Hematopoietic multipotent progenitor cell treated with erythropoietin and hydrocortisone succinate and interleukin-3 and kit ligand, for 6 days (in vitro differentiated cells): Measurements from ENCODE around the gene IL5.
A peak's percentile ranks its signal among the peaks of the same experiment; 100 is the strongest.
"Not testable (repeated sequence)": the region's sequence is repeated elsewhere in the genome, so short reads cannot be mapped to it uniquely, and the experiment has no call there.

ENCODE experiments used
- DNase-seq: peaks from one replicate; pipeline ENCODE4 v3.0.0-alpha.2; 2015

IL5 gene

DNA sequence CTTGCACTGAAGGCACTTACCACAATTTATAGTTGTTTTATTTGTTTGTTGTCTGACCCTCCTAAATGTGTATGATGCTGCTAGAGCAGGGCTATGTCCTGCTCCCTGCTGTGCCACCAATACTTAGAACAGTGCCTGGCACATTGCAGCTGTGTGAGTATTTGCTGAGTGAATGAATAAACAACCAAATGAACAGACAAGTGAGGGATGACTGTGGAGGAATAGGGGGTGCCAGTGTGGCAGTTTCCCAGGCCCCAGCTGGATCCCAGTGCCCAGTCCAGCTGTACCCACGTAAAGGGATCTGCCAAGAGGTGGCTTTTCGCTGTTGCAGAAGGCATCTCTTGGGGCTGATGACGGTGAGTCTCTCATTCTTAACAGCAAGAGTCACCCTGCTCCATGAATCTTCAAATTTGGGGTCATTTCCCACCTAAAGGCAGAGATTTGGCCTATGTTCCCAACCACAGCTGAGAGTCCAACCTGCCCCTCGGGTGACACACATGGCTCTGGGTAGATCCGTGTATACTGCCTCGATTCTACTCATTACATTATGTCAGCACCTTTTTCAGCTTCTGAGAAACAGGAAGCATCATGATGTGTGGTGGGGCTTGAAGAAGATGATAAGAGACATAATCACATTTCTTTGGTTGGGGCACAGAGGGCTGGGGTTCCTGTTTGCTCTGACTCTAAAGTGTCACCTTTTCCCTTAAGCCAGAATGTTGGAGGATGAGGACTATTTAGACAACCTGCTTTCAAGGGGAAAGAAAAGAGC, 14.3 kb downstream of the IL5 start:
- DNase-seq, result peak; percentile 75

DNA sequence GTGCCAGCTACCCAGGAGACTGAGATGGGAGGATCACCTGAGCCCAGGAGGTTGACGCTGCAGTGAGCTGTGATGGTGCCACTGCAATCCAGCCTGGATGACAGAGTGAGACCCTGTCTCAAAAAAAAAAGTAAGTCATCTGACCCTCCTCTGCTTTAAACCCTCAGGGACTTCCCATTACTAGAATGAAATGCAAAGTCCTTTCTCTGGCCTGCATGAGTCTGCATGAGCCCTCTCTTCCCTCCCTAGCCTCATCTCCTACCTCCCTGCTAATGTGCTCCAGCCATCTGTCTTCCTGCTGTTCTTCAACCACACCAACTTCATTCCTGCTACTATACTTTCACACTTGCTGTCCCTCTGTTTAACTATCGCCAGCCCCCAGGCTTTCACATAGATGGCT, 15.3 kb downstream of the IL5 start:
- no peak for DNase-seq

DNA sequence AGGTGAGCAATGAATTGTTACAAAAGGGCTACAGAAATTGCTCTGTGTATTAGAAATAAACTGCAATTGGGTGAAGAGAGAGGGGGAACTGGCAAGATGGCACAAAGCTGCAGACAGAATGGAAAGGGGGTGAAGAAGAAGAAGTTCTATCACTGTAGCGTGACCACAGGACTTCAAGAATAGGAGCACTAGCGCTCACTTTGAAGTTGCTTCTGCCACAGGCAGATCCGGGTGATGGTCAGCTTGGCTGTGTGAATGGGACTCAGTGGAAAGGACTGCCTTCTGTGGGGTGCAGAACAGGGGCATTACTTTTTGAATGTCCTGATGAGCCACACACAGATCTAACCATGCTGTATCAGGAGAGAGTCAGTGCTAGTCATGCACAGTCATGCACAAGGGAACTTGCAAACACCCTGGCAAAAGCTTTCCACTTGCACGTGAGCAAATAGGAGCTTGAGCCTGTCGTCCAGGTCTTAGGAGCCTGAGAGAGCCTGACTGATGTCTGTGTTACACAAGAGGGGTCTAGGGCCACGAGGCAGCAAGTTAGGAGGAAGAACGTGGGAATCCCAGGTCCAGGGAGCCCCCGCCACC, 16.3 kb downstream of the IL5 start:
- DNase-seq, result peak; percentile 48

DNA sequence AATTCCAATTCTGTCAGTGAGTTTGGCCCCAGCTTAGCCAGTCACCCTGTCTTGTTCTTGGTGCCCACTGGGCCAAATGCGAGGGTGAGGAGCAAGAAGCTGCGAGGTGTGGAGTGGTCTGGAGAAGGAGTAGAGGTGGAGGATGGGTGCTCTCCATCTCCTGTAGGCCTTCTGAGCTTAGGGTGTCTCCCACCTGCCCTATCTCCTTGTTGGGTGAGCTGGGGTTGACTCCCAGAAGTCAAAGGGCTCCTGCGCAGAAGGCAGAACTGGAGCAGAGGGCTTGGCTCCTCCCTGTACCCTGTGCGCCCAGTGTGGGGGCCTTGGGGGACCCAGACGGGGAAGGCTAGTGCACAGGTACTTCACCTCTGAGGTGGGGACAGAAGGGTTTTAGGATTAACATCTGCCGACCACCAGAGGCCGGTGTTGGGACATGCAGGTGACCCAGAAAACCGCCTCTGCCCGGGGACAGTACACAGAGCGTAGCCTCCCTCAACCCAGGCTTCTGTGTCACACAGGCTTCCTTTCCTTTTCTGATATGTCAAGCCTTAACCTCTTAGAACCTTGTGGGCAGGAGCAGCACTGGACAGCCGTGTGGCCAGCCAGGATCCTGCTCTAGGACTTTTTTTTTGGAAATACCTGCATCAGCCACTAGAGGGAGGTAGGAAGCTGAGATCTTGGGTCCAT, 16.9 kb downstream of the IL5 start:
- DNase-seq, result peak; percentile 83

DNA sequence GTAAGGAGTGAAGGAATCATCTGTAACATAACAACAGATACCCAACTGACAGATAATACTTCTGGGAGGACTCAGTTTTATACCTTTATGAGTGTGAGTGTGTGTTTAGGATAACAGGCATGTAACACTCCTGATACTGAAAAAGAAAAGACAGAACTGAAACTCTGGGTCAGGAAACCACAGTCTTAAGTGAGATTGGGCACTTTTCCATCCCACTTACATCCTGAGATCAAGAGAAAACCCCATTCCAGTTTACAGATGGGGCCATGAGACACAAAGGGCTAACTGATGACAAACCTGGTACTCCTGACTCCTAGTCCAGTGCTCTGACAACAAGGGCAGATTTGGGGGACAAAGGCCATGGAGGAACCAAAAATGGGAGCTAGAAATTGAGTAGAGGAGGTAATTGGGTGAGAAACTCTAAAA, 18.0 kb downstream of the IL5 start:
- DNase-seq, result no peak

DNA sequence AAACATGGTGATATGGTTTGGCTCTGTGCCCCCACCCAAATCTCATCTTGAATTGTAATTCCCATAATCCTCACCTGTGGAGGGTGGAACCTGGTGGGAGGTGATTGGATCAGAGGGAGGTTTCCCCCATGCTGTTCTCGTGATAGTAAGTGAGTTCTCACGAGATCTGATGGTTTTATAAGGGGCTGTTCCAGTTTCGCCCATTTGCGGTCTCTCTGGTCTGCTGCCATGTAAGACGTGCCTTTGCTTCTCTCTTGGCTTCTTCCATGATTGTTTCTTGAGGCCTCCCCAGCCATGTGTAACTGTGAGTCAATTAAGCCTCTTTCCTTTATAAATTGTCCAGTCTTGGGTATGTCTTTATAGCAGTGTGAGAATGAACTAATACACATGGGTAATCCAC, 18.4 kb downstream of the IL5 start:
- not testable (repeated sequence) for DNase-seq

DNA sequence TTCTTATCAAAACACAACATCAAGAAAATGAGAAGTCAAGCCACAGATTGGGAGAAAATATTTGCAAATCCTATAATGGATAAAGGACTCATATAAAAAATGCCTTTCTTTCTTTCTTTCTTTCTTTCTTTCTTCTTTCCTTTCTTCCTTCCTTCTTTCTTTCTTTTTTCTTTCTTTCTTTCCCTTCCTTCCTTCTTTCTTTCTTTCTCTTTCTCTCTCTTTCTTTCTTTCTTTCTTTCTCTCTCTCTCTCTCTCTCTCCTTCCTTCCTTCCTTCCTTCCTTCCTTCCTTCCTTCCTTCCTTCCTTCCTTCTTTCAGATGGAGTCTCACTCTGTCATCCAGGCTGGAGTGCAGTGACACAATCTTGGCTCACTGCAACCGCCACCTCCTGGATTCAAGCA, 21.3 kb downstream of the IL5 start:
- DNase-seq, result not testable (repeated sequence)

DNA sequence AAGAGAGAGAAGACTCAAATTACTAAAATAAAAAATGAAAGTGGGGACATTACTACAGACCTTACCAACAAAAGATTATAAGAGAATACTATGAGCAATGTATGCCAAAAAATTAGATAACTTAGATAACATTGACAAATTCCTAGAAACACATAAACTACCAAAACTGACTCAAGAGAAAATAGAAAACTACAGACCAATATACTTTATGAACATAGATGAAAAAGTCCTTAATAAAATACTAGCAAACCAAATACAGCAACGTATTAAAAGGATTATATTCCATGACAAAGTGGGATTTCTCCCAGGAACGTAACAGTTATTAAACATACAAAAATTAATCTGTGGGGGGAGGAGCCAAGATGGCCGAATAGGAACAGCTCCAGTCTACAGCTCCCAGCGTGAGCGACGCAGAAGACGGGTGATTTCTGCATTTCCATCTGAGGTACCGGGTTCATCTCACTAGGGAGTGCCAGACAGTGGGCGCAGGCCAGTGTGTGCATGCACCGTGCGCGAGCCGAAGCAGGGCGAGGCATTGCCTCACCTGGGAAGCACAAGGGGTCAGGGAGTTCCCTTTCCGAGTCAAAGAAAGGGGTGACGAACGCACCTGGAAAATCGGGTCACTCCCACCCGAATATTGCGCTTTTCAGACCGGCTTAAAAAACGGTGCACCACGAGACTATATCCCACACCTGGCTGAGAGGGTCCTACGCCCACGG, 29.5 kb downstream of the IL5 start:
- DNase-seq, result not testable (repeated sequence)

DNA sequence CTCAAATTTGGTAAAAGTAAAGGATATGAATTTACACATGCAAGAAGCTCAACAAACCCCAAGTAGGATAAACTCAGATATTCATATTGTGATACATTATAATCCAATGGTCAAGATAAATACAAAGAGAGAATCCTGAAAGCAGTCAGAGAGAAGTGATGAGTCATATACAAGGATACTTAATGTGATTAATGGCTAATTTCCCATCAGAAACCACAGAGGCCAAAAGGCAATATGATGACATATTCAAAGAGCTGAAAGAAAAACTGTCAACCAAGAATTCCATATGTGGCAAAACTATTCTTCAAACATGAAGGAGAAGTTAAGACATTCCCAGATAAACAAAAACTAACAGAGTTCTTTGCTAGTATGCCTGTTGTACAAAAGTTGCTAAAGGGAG, 33.2 kb downstream of the IL5 start:
- DNase-seq, result no peak

DNA sequence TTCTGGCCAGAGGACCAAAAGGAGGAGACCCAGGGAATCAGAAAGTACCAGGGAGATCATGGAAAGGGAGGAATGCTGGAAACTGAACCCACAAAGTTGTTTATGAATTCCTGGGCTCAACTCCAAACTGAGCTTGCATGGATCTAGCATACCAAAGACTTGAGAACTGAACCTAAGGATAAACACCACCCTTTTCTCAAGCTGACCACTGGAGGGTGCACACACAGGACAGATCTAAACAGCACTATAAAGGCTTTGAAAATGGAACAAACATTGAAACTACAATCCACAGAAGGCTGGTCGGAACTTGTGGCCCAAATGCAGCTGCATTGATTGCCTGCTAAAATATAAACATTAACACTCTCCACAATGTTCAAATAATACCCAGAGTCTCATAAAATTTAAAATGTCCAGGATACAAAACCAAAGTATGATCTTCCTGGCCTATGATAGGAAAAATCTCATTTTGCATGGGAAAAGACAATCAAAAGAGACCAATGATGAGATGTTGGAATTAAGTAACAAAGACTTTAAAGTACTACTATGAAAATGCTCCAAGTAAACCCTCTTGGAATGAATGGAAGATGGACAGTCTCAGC, 37.1 kb downstream of the IL5 start:
- peak; percentile 75 for DNase-seq

DNA sequence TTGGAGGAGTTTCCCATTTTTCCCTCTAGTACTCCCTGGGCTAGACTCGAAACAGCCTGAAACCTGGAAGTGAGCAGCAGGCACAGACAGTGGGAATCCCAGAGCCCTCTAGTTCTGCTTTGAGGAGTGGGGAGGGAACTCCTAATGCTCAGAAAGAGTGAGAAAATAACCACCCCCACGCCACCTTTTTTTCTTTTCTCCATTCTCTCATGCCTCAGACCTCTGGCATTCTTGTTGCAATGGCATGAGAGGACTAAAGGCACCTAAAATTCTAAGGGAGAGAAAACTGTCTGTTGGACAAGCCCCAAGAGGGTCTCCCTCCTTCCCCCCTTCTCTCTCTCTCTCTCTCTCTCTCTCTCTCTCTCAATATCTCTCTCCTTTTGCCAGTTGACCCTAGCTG, 37.7 kb downstream of the IL5 start:
- no peak for DNase-seq

DNA sequence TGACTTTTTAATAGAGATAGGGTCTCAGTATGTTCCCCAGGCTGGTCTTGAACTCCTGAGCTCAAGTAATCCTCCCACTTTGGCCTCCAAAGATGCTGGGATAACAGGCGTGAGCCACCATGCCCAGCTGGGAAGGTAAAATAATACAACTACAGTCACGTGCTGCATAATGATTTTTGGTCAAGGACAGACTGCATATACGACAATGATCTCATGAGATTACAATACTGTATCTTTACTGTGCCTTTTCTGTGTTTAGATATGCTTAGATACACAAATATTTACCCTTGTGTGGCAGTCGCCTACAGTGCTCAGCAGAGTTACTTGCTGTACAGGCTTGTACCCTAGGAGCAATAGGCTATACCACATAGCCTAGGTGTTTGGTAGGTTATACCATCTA, 38.6 kb downstream of the IL5 start:
- no peak for DNase-seq

DNA sequence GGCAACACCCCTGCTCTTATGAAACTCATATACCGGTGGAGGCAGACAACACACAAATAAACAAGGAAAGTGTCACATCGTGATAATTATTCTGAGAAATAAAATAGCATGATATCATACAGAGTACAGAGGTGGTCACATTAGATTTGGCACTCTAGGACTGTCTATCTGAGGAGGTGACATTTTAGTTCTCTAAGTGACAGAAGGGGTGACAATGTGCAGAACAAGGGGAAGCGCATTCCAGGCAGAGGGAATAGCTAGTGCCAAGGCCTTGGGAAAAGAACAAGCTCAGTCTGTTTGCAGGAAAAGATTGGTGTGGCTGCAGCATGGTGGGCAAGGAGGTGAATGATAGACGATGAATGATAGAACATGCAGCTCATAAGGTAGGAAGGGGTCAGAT, 40.1 kb downstream of the IL5 start:
- DNase-seq, result no peak

DNA sequence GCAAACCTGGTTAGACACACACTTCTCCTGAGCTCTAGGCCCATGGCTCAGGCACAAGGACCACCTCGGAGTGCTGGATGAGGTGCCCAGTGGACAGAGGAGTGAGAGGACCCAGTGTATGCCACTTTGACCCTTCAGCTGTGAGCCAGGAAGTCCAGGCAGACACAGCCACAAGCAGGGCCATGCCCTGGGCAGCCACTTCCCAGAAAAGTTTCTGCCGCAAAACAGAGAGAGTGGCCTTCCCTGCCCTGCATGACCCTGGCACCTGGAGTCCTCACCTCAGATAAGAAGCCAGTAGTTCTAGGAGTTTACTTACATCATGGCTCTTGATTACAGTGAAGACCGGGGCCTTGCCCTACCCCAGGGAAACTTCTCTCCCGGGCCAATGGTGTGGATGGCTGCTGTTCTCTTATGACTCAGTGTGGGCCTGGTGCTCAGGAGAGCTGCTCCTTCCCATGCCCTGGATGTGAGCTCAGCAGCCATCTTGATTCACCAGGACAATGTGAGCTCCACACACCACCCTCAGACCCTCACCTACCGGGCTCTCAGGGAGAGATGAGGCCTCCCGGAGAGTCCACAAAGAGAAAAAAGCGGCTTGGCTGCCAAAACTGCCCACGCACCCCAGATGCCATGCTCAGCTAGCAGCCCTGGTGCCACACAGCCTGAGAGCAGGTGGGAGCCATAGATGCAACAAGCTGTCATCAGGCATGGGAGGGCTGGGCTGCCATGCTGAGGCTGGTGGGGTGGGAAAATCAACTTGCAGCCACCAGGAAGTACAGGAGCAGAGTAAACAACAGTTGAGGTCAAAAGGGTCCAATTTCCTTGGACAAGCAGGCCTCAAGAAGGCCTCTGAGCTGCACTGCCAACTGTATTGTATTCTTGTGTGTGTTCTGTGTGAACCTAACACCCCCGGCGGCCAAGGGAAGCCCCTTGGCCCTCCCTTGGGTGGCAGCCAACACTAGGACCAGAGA, 41.1 kb downstream of the IL5 start:
- DNase-seq, result no peak

DNA sequence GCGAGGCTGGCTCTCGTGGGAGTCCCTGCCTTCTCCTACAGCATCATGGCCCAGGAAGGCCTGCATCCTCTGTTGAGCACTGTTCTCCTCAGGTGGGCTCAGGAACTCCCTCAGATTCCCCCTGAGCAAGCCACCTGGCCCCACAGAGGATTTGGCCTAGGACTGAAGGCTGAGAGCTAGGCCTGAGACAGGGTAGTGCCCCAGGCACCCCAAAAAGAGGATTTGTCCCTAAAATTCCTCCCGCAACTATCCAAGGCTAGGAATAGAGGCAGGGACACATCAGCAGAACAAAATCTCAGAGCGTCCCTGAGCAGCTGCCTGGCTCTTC, 41.7 kb downstream of the IL5 start:
- no peak for DNase-seq

DNA sequence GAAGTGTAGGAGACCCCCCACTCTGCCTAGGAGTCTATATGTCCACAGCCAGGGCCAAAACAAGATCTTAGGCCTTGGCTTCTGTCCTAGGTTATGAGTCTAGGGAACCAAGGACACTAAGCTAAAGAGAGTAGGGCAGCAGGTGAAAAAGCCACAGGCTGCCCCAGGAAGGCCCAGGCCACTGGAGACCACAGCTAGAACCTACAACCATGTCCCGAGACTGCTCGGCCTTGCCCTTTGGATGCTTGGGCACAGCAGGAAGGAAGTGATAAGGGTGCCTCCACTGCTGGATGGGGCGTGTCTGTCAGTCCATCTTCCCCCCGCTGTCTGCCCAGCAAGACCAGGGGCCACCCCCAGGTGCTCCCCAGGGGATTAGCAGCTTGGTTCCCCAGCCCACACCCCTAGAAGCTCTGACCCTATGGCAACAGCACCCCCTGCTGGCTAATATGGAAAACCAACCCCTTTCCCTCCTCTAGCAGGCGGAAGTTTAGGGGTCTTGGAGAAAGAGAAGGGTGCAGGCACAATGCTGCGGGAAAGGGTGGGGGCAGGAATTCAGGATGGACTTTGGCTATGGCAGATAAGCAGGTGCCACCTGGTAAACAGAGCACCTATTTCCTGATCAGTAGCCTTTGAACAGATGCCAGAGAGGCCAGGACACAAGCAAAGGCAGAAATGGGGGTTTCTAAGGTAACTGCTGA, 42.2 kb downstream of the IL5 start:
- peak; percentile 94 for DNase-seq

DNA sequence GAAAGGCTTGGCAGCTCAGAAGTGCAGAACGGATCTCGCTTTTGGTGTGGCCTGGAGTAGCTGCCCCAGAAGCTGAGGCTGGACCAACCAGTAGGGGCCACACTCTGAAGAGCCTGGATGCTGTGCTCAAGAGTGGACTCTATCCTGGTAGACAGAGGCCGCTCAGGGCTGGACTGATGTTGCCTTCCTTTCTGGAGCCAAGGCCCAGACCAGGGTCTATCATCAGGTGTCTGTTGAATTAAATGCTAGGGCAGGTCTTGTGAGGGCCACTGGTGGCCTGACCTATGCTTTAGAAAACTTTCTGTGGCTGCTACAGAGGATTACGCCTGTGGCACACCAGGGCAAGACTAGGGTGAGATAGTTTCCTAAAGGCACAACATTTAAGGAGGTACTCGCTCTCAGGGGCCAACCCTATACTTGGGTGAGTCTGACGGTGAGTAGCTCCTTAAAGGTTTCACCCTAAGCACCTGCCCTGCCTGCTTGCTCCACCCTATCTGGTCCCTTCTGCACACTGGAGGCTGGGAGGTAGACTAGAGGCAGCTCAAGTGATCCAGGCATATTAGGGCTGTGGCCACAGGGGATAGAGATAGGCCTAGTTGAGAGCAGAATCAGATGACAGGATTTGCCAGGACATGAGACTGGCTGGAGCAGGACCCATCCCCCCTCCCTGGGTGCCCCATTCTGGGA, 42.9 kb downstream of the IL5 start:
- DNase-seq, result no peak

DNA sequence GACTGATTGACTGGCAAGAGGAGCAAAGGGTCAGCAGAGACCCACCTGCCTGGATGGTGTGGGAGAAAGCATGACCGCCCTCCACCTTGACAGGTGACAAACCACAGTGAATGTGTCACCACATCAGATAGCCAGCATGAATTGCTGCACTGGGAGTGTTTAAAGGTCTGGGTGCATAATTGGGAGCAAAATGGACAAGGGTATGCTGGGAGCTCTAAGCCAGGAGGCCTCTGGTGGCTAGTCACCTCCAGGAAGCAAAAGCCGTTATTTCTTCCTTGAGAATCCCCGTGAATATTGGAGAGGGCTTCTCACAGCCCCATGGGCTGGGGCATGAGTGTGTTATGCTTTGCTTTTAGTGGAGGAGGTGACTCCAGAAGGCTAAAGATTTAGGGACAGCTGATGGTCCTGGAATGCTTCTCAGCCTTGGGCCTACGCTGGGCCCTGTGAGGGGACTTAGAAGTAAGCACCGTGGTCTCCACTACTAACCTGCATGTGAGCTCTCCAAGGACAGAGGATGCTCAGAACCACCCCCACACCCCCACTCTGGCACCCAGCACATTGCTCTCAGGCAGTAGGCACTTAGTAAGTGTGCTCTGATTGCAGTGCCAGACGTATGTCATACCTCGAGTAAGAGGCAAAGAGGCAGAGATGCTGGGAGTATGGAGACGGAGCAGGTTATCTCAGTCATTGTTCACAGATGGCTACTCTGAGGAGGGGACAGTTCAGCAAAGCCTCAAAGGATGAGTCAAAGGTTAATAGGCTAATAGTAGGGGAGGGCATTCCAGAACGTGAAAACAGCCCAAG, 43.7 kb downstream of the IL5 start:
- DNase-seq, result no peak

DNA sequence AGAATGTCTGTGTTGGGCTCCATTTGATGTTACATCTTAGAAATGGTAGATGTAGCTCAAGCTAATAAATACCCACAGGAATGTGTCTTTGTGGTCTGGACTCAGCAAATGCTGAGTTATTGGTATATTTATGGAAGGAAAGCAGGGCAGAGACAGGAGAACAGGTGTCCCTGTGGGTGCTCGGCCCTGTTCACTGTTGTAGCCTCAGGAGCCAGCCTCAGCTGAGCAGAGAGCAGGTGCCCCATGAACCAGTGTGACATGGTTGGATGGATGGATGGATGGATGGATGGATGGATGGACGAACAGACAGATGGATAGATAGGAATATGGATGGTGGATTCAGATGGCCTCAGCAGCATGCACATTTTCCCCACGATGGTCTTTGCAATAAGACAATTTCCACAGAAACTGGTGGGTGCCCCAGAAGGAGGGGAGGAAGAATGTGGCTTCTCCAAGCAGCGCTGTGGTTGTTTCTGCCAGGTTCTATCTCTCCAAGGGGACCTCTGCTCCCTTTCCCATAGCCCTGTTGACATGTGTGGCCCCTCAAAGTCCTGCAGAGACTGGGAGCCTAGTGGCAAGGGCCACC, 44.5 kb downstream of the IL5 start:
- no peak for DNase-seq

DNA sequence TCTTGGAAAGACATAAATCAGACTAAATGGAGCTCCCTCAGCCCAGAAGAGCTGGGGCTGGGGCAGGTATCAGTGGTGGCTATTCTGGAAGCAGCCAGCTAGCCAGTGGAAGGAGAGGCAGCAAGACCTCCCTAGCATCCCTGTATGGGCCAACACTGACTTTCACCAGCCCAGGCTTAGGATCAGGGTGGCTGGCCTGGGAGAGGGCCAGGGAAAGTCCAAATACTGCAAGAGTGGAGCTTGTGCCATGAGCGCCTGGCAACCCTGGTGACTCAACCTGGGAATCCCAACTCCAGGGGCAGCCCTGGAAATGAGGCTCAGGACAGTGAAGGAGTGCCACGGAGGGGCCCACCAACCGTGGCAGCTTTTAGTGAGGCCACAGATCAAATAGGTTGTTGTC, 45.2 kb downstream of the IL5 start:
- no peak for DNase-seq
